GM12864 (cell line): ENCODE data around the gene PIR.
A peak's percentile ranks its signal among the peaks of the same experiment; 100 is the strongest.

ENCODE experiments used
- DNase-seq: peaks from one replicate; pipeline ENCODE4 v3.0.0-alpha.2; 2011; ENCODE audit warnings: low read depth
- H3K4me3 ChIP-seq: 2 replicates; pipeline ENCODE4 v1.5.1; 2011; ENCODE audit warnings: mild to moderate bottlenecking, low read depth, low read length, control low read depth
- TF ChIP-seq, protein P1 (sequence below): IDR thresholded peaks from 2 replicates; pipeline ENCODE4 v1.5.1; 2011; ENCODE audit warnings: low read depth, mild to moderate bottlenecking, moderate library complexity, low read length, control low read depth, inconsistent platforms; ENCODE audit errors: missing control alignments

Gene PIR

DNA sequence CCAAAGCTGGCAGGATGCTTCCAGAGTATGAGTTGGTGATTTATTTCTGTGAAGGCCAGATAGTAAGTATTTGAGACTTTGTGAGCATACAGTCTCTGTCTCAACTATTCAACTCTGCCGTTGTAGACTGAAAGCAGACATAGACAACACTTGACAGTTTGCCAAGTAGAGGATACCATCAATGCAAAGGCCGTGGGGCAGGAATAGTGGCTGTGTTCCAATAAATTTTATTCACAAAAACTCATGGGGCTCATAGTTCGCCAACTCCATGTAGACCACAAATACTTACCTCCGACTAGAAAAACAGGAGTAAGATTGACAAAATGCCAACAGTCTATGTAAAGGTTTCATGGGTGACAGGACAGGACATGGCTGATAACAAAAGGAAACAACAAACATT lies 3.7 kb upstream of the PIR start:
- no peak for DNase-seq
- H3K4me3 ChIP-seq = no peak overlapping the region
- TF ChIP-seq, protein P1, sequence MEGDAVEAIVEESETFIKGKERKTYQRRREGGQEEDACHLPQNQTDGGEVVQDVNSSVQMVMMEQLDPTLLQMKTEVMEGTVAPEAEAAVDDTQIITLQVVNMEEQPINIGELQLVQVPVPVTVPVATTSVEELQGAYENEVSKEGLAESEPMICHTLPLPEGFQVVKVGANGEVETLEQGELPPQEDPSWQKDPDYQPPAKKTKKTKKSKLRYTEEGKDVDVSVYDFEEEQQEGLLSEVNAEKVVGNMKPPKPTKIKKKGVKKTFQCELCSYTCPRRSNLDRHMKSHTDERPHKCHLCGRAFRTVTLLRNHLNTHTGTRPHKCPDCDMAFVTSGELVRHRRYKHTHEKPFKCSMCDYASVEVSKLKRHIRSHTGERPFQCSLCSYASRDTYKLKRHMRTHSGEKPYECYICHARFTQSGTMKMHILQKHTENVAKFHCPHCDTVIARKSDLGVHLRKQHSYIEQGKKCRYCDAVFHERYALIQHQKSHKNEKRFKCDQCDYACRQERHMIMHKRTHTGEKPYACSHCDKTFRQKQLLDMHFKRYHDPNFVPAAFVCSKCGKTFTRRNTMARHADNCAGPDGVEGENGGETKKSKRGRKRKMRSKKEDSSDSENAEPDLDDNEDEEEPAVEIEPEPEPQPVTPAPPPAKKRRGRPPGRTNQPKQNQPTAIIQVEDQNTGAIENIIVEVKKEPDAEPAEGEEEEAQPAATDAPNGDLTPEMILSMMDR = no peak

DNA sequence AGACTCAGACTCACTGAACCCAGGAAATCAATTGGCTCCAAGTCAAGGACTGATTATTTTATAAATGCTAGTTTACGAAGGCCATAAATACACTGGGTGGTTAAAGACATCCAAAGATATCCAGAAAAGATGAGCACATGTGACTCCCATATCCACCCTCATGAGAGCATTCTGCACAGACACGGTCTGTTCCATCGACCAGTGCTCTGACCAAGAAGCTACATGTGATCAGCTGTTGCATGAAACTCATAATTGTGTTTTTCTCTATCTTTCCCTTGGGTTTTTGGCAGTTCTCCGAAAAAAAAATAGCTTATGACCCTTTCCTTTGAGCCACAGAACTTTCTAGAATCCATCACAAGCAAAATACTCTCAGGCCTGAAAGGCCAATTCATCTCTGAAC lies 2.7 kb upstream of the PIR start:
- no peak overlapping the region for H3K4me3 ChIP-seq
- TF ChIP-seq, protein P1 = no peak
- DNase-seq = no peak

DNA sequence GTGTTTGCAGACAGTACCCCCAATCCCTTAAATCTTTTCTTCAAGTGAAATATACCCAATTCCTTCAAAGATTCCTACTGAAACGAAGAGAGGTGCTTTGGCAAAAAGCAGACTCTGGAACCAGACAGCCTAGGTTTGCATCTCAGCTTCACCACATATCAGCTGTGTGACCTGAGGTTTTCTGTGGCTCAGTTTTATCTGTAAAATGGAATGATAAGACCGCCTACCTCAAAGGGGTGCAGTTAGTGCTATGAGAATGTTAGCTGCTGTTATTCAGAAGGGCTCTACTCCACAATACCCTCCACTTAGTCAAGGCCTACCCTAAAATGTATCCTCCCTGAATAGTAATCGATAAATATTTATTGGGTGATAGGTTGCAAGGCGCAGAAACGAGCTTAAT lies 664 bp downstream of the PIR start:
- TF ChIP-seq, protein P1 = no peak
- H3K4me3 ChIP-seq = peak overlapping the region; percentile 58
- no peak for DNase-seq

DNA sequence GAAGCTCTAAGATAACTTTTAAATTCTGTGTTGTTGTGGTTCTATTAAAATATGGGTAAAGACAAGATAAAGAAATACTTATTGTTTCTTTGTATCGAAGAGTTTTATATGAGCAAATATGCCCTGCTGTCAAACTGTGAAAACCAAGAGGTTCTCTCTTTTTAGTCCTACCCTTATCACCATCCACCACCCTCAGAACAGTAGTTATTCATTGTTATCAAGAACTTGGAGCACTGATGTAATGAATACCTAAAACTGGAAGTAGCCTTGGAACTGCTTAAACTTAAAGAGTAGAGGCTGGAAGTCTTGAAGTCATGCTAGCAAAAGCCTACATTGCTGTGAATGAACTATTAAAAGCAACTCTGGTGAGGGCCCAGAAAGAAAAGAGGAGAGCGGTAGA lies 9.2 kb downstream of the PIR start:
- no peak overlapping the region for H3K4me3 ChIP-seq
- TF ChIP-seq, protein P1 = no peak
- no peak for DNase-seq

DNA sequence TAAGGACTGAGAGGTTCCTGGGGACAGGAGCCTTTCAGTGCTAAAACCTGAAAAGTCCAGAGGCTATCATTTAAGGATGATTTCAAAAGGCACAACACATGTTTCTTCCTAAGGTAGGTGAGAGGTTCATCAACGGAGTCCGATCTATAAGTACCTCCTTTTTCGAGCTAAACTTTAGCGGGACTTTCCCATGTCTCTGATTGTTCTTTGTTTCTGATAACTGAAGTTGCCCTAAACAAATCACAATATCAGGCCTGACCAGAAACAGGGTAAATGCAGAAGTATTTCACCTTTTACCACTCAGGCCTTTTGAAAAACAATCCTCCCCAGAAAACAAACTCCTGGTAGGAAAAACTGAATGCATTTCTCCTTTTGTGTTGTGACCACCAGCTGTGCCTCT lies 17.6 kb downstream of the PIR start:
- TF ChIP-seq, protein P1 = no peak
- no peak for DNase-seq
- H3K4me3 ChIP-seq = no peak overlapping the region

DNA sequence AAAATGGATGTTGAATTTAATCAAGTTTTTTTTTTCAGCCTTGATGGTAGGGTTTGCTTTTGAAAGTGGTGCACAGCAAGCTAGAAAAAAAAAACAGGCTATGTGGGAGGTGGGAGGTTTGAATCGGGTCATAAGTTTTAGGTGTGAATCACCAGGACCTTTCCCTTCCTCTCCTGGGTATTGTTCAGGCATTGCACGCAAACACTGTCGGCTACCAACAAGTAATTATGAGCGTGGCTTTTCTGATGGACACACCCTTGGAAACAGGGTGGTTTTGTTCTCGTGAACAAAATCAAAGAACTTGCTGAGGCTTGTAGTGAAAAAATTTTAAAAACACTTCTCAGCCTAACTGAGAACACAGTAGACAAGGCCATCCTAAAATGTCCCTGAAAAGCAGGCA lies 18.1 kb downstream of the PIR start:
- H3K4me3 ChIP-seq = no peak overlapping the region
- TF ChIP-seq, protein P1 = no peak
- no peak for DNase-seq

DNA sequence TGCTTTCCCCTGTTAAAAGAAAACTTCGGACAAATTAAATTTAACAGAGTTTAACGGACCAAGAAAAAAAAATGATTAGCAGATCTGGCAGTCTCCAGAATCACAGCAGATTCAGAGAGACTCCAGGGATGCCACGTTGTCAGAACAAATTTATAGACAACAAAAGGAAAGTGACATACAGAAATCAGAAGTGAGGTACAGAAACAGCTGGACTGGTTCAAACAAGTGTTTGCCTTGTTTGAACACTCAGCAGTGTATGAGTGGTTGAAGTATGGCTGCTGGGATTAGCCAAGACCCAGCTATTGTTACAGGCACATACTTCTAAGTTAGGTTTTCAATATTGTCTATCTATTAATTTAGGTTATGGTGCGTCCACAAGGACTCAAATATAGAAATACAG lies 19.1 kb downstream of the PIR start:
- TF ChIP-seq, protein P1 = no peak
- no peak for DNase-seq
- no peak overlapping the region for H3K4me3 ChIP-seq
